Ovary (tissue), 9 donors: ENCODE results near the gene CAMK2N1. TPM values are rescaled to one million over a fixed set of nuclear protein-coding genes. Genes with fewer than 3 reads are reported as not detected.

Source experiments
- DNase-seq, 5 donors: peaks; one replicate each; pipeline ENCODE4 v3.0.0-alpha.2; 2019 to 2020
- H3K27ac ChIP-seq, 2 donors: fragments of 200-600 bp; one replicate each; pipeline versions ENCODE4 v1.5.1 to v1.8.0; 2019 to 2022
- H3K27me3 ChIP-seq: fragments of 200-600 bp; one replicate; pipeline ENCODE4 v1.8.0; 2022
- H3K36me3 ChIP-seq: fragments of 200-600 bp; sonication (generic); one replicate; pipeline ENCODE4 v1.5.1; 2019
- H3K4me1 ChIP-seq: one replicate; pipeline ENCODE4 v1.8.1; 2013; ENCODE audit warnings: mild to moderate bottlenecking, moderate library complexity; ENCODE audit not compliant: insufficient read depth
- H3K4me3 ChIP-seq: fragments of 200-600 bp; sonication (generic); one replicate; pipeline ENCODE4 v1.5.1; 2017
- H3K9me3 ChIP-seq, 2 donors: fragments of 200-600 bp in 1 of 2; sonication (generic) in 1 of 2; one replicate each; pipeline versions ENCODE4 v1.5.1 to v1.8.1; 2013 to 2019; ENCODE audit warnings: mild to moderate bottlenecking in 1 of 2, moderate library complexity in 1 of 2
- EP300 ChIP-seq: sonication (generic); formaldehyde crosslinking; IDR thresholded peaks from one replicate; pipeline ENCODE4 v1.6.1; 2017; ENCODE audit warnings: antibody characterized with exemption
- POLR2A ChIP-seq: fragments of 450-650 bp; IDR thresholded peaks from one replicate; pipeline ENCODE4 v1.6.1; 2017; ENCODE audit warnings: antibody characterized with exemption, mild to moderate bottlenecking, moderate library complexity
- WGBS, 3 donors: extraction: QIAGEN DNeasy Blood & Tissue Kit in 1 of 3; methylation state at CpG; one replicate each; pipeline versions ENCODE4 v1.1.5 to v1.1.7; 2013 to 2017; 5-methylcytosine and 5-hydroxymethylcytosine counted together
- intact Hi-C, 4 donors: fragments of 100-400 bp; cut with DNase I; formaldehyde crosslinking; loops; one replicate each; pipeline versions ENCODE4 v1.11.0 to v1.15.1; 2022 to 2023
- polyA plus RNA-seq, 2 donors: library from polyadenylated mRNA; stranded (reverse); fragments of 200-250 nt in 1 of 2; fragments of 350-450 nt in 1 of 2; fragmentation: Illumina TruSeq in 1 of 2; extraction: RNeasy Lipid Tissue Mini Kit (QIAGEN cat#74804) in 1 of 2; gene quantifications; one replicate each; pipeline ENCODE4 v1.2.3, GENCODE V29; 2013 to 2014
- total RNA-seq, 7 donors: library from RNA; depleted of rRNA in 2 of 7; stranded (reverse); fragments of >200 nt in 2 of 7; fragmentation: NEBNext Ultra II Directional in 3 of 7; extraction: Animal tissue kit (Norgen Biotek cat#: 25700) in 3 of 7; gene quantifications; one replicate each; pipeline versions ENCODE4 v1.1.0 to v1.2.4, GENCODE V29; 2016 to 2023
- TF ChIP-seq, protein P1 (sequence below), 3 donors: fragments of 450-650 bp in 2 of 3; fragments of 200-600 bp in 1 of 3; IDR thresholded peaks; one replicate each; pipeline versions ENCODE4 v1.5.1 to v1.8.0; 2016 to 2022; ENCODE audit warnings: antibody characterized with exemption in 3 of 3, mild to moderate bottlenecking in 1 of 3
- donor health status: DM: no; HTN: no; CAD: no; lungs with moderate emphysema.
- donor health status: DM: no; HTN: no; CAD: no.
- donor health status: Bipolar disorder and iron deficiency.
- donor health status: DM: yes; HTN: yes; CAD: no.
- donor health status: DM: no; HTN: no; CAD: no.
- donor health status: DM: yes; HTN: yes; CAD: no.

CAMK2N1 gene
- total and polyA plus RNA-seq, 9 donors: 11.3 to 95.9 (median 35.2) TPM

DNA sequence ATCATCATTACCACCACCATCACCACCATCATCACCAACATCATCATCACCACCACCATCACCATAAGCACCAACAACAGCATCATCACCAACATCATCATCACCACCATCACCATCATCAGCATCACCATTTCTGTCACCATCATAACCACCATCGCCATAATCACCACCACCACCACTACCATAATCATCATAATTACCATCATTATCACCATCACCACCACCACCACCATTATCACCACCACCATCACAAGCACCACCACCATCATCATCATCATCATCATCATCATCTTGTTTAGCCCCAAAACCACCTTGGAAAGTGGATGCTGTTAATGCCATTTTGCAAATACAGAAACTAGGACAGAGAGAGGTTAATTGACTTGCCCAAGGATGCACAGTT lies 22.5 kb downstream of the CAMK2N1 start:
- Histone ChIP-seq H3K36me3 (no peaks in the 10 kb centered on the region), H3K4me1 (no peaks in the 10 kb centered on the region), H3K27ac (no peak overlapping the region), H3K9me3 (no peaks in the 10 kb centered on the region), H3K4me3 (no peak overlapping the region), H3K27me3 (no peaks in the 10 kb centered on the region)
- intact Hi-C loops: no loop called here
- TF ChIP-seq POLR2A (no peak), EP300 (no peak)
- TF ChIP-seq, protein P1, sequence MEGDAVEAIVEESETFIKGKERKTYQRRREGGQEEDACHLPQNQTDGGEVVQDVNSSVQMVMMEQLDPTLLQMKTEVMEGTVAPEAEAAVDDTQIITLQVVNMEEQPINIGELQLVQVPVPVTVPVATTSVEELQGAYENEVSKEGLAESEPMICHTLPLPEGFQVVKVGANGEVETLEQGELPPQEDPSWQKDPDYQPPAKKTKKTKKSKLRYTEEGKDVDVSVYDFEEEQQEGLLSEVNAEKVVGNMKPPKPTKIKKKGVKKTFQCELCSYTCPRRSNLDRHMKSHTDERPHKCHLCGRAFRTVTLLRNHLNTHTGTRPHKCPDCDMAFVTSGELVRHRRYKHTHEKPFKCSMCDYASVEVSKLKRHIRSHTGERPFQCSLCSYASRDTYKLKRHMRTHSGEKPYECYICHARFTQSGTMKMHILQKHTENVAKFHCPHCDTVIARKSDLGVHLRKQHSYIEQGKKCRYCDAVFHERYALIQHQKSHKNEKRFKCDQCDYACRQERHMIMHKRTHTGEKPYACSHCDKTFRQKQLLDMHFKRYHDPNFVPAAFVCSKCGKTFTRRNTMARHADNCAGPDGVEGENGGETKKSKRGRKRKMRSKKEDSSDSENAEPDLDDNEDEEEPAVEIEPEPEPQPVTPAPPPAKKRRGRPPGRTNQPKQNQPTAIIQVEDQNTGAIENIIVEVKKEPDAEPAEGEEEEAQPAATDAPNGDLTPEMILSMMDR (IDR thresholded peaks at IDR 0.05): no peak
- no peak for DNase-seq
- WGBS, 3 donors: 86 to 96% (median 89%) methylated on average over 1 of the region's 1 CpG

DNA sequence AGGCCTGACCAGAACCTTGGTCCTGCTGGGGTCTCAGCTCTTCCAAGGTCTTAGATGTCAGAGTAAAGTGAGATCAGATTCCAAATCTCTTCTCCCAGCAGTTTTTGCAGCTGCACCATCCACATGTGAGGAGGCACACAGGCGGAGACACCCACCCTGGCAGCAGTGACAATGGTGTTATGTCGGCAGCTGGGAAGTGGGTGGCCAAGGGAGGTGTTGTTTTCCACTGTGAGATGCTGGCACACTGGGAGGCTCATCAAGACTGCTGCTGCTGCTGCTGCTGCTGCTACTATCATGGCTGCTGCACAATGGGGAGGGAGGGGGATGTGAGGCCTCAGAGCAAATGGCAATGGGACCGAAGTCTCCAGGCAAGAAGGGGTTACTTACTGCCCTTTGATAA lies 23.6 kb downstream of the CAMK2N1 start:
- no peak overlapping the region for H3K4me3 ChIP-seq
- H3K9me3 ChIP-seq: no peaks in the 10 kb centered on the region
- no peaks in the 10 kb centered on the region for H3K36me3 ChIP-seq
- TF ChIP-seq EP300: no peak
- TF ChIP-seq, protein P1 (IDR thresholded peaks at IDR 0.05): no peak
- TF ChIP-seq POLR2A: no peak
- 80 to 89% (median 86%) methylated on average over 3 of the region's 3 CpGs for WGBS, 3 donors
- H3K27ac ChIP-seq: no peak overlapping the region
- no peaks in the 10 kb centered on the region for H3K4me1 ChIP-seq
- H3K27me3 ChIP-seq: no peaks in the 10 kb centered on the region
- no peak for DNase-seq
- intact Hi-C loops: no loop called here

DNA sequence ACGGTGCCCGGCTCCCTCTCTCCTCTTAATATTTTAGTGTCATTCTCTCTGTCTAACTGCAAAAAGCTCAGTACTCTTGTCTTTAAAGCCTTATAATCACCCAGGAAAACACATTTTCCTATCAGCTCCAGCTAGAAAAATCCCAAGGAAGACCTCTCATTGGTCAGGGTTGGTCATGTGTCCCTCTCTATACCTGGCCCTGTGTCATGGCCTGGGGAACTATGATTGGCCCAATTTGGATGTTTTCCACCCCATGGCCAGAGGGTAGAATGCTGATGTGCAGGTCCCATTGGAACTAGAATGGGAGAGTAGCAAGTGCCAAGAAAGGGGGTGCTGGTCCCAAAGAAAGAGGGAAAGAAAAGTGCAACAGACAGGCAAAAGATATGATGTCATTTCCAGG lies 27.3 kb downstream of the CAMK2N1 start:
- DNase-seq: no peak
- Histone ChIP-seq H3K36me3 (no peaks in the 10 kb centered on the region), H3K9me3 (no peaks in the 10 kb centered on the region), H3K27me3 (no peaks in the 10 kb centered on the region), H3K4me3 (no peak overlapping the region), H3K27ac (no peak overlapping the region), H3K4me1 (no peaks in the 10 kb centered on the region)
- TF ChIP-seq, protein P1 (IDR thresholded peaks at IDR 0.05): no peak
- no peak for TF ChIP-seq POLR2A
- no peak for TF ChIP-seq EP300
- intact Hi-C loops: no loop called here
- 89 to 98% (median 94%) methylated on average over 2 of the region's 2 CpGs for WGBS, 3 donors

DNA sequence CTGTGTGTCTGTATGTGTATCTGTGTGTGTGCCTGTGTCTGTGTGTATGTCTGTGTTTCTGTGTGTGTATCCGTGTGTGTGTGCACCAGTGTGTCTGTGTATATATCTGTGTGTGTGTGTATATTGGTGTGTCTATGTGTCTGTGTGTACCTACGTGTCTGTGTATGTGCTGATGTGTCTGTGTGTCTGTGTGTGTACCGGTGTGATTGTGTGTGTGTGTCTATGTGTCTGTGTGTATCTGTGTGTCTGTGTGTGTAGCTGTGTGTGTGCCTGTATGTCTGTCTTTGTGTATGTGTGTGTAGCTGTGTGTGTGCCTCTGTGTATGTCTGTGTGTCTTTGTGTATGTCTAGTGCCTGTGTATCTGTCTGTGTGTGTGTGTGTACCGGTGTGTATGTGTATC lies 32.0 kb downstream of the CAMK2N1 start:
- 87 to 90% (median 88%) methylated on average over 4 of the region's 4 CpGs for WGBS, 3 donors
- no peaks in the 10 kb centered on the region for H3K4me1 ChIP-seq
- intact Hi-C loops: no loop called here
- H3K36me3 ChIP-seq: no peaks in the 10 kb centered on the region
- TF ChIP-seq POLR2A (no peak), EP300 (no peak)
- TF ChIP-seq, protein P1 (IDR thresholded peaks at IDR 0.05): no peak
- no peak overlapping the region for H3K4me3 ChIP-seq
- no peak overlapping the region for H3K27ac ChIP-seq
- no peaks in the 10 kb centered on the region for H3K9me3 ChIP-seq
- no peak for DNase-seq
- H3K27me3 ChIP-seq: no peaks in the 10 kb centered on the region
